ENCODE data around the gene ACBD4. TPM values are rescaled to one million over a fixed set of nuclear protein-coding genes. Genes with fewer than 3 reads are reported as not detected.

The ACBD4 gene
- total RNA-seq, 1 donor from 2014 or later: 11.3 TPM

GRCh38 chr17:45164734-45165269, 29.3 kb downstream of the ACBD4 start:
- no peak for TF ChIP-seq CTCF (conservative IDR thresholded peaks at IDR 0.05; ENCODE audit: low read depth, low read length)
- DNase-seq (ENCODE audit: low read depth): no peak
- H3K4me3 ChIP-seq (ENCODE audit: low read depth, low read length): no peak overlapping the region

- no peak for DNase-seq (ENCODE audit: low read depth)
- H3K4me3 ChIP-seq (ENCODE audit: low read depth, low read length): no peak overlapping the region
- TF ChIP-seq CTCF (conservative IDR thresholded peaks at IDR 0.05; ENCODE audit: low read depth, low read length): no peak
Measured at GRCh38 chr17:45168991-45169752, 33.7 kb downstream of the ACBD4 start.

GRCh38 chr17:45170280-45170930, 34.9 kb downstream of the ACBD4 start:
- no peak for TF ChIP-seq CTCF (conservative IDR thresholded peaks at IDR 0.05; ENCODE audit: low read depth, low read length)
- no peak for DNase-seq (ENCODE audit: low read depth)
- H3K4me3 ChIP-seq (ENCODE audit: low read depth, low read length): no peak overlapping the region

- TF ChIP-seq CTCF (conservative IDR thresholded peaks at IDR 0.05; ENCODE audit: low read depth, low read length): no peak
- H3K4me3 ChIP-seq (ENCODE audit: low read depth, low read length): peak overlapping the region; percentile 50
- no peak for DNase-seq (ENCODE audit: low read depth)
Measured at GRCh38 chr17:45170931-45171337, 35.4 kb downstream of the ACBD4 start.

GRCh38 chr17:45171338-45172231, 36.1 kb downstream of the ACBD4 start:
- DNase-seq (ENCODE audit: low read depth): no peak
- peak overlapping the region; percentile 50 for H3K4me3 ChIP-seq (ENCODE audit: low read depth, low read length)
- TF ChIP-seq CTCF (conservative IDR thresholded peaks at IDR 0.05; ENCODE audit: low read depth, low read length): no peak

- DNase-seq (ENCODE audit: low read depth): no peak
- H3K4me3 ChIP-seq (ENCODE audit: low read depth, low read length): peak overlapping the region; percentile 50
- TF ChIP-seq CTCF (conservative IDR thresholded peaks at IDR 0.05; ENCODE audit: low read depth, low read length): no peak
Measured at GRCh38 chr17:45172232-45172540, 36.7 kb downstream of the ACBD4 start.

All from epithelial cell of proximal tubule (primary cell).